ENCODE data around the gene ELN. TPM values are rescaled to one million over a fixed set of nuclear protein-coding genes. Genes with fewer than 3 reads are reported as not detected.

ELN gene
- total RNA-seq, 1 experiment from 2014 or later, result not detected

- H3K9me2 ChIP-seq (replicated peaks; ENCODE audit: insufficient read depth, low read length), result no peaks in the 10 kb centered on the region
- H4K20me1 ChIP-seq (ENCODE audit: insufficient read depth, low read depth, low read length), result no peaks in the 10 kb centered on the region
- H3K4me3 ChIP-seq (ENCODE audit: low read length), result no peak overlapping the region
- H3K9me3 ChIP-seq (ENCODE audit: low read length), result no peaks in the 10 kb centered on the region
- no peak overlapping the region for H3K9ac ChIP-seq (ENCODE audit: low read length)
- DNase-seq, result peak; percentile 58
- H3K4me2 ChIP-seq (ENCODE audit: low read depth, low read length, poor library complexity, severe bottlenecking), result no peak overlapping the region
- no peaks in the 10 kb centered on the region; the same call in 1 of the 2 replicates for H3K4me1 ChIP-seq (ENCODE audit: low read length)
- H3K79me2 ChIP-seq (ENCODE audit: low read length), result no peaks in the 10 kb centered on the region
- no peak overlapping the region for H2AFZ ChIP-seq (ENCODE audit: low read length)
- no peak overlapping the region for H3K27ac ChIP-seq (ENCODE audit: low read length)
- no peaks in the 10 kb centered on the region for H3K27me3 ChIP-seq (ENCODE audit: low read length)
- H3K36me3 ChIP-seq (ENCODE audit: insufficient read depth, low read length), result no peaks in the 10 kb centered on the region
Observed at GRCh38 chr7:74029991-74030415, 2.0 kb downstream of the ELN start.

- Histone ChIP-seq H3K36me3 (ENCODE audit: insufficient read depth, low read length) (no peaks in the 10 kb centered on the region), H3K4me3 (ENCODE audit: low read length) (no peak overlapping the region), H2AFZ (ENCODE audit: low read length) (no peak overlapping the region), H3K4me1 (ENCODE audit: low read length) (no peaks in the 10 kb centered on the region; the same call in 1 of the 2 replicates), H3K4me2 (ENCODE audit: low read depth, low read length, poor library complexity, severe bottlenecking) (no peak overlapping the region), H3K9me3 (ENCODE audit: low read length) (no peaks in the 10 kb centered on the region), H3K27ac (ENCODE audit: low read length) (no peak overlapping the region), H4K20me1 (ENCODE audit: insufficient read depth, low read depth, low read length) (no peaks in the 10 kb centered on the region), H3K9me2 (replicated peaks; ENCODE audit: insufficient read depth, low read length) (no peaks in the 10 kb centered on the region), H3K79me2 (ENCODE audit: low read length) (no peaks in the 10 kb centered on the region), H3K27me3 (ENCODE audit: low read length) (no peaks in the 10 kb centered on the region), H3K9ac (ENCODE audit: low read length) (no peak overlapping the region)
- no peak for DNase-seq
Observed at GRCh38 chr7:74030861-74031260, 2.9 kb downstream of the ELN start.

GRCh38 chr7:74031403-74032190 is 3.6 kb downstream of the ELN start:
- no peak overlapping the region for H3K27ac ChIP-seq (ENCODE audit: low read length)
- H3K36me3 ChIP-seq (ENCODE audit: insufficient read depth, low read length), result no peaks in the 10 kb centered on the region
- no peaks in the 10 kb centered on the region; the same call in 1 of the 2 replicates for H3K4me1 ChIP-seq (ENCODE audit: low read length)
- DNase-seq, result no peak
- no peak overlapping the region for H2AFZ ChIP-seq (ENCODE audit: low read length)
- H3K9ac ChIP-seq (ENCODE audit: low read length), result no peak overlapping the region
- no peak overlapping the region for H3K4me3 ChIP-seq (ENCODE audit: low read length)
- H3K9me2 ChIP-seq (replicated peaks; ENCODE audit: insufficient read depth, low read length), result no peaks in the 10 kb centered on the region
- no peaks in the 10 kb centered on the region for H4K20me1 ChIP-seq (ENCODE audit: insufficient read depth, low read depth, low read length)
- H3K79me2 ChIP-seq (ENCODE audit: low read length), result no peaks in the 10 kb centered on the region
- no peaks in the 10 kb centered on the region for H3K27me3 ChIP-seq (ENCODE audit: low read length)
- H3K9me3 ChIP-seq (ENCODE audit: low read length), result no peaks in the 10 kb centered on the region
- no peak overlapping the region for H3K4me2 ChIP-seq (ENCODE audit: low read depth, low read length, poor library complexity, severe bottlenecking)

GRCh38 chr7:74032191-74032490 is 4.2 kb downstream of the ELN start:
- no peak overlapping the region for H3K4me3 ChIP-seq (ENCODE audit: low read length)
- no peak overlapping the region for H3K4me2 ChIP-seq (ENCODE audit: low read depth, low read length, poor library complexity, severe bottlenecking)
- no peaks in the 10 kb centered on the region for H3K36me3 ChIP-seq (ENCODE audit: insufficient read depth, low read length)
- no peaks in the 10 kb centered on the region for H3K27me3 ChIP-seq (ENCODE audit: low read length)
- H3K27ac ChIP-seq (ENCODE audit: low read length), result no peak overlapping the region
- H4K20me1 ChIP-seq (ENCODE audit: insufficient read depth, low read depth, low read length), result no peaks in the 10 kb centered on the region
- no peaks in the 10 kb centered on the region for H3K9me2 ChIP-seq (replicated peaks; ENCODE audit: insufficient read depth, low read length)
- no peak overlapping the region for H2AFZ ChIP-seq (ENCODE audit: low read length)
- no peak overlapping the region for H3K9ac ChIP-seq (ENCODE audit: low read length)
- no peaks in the 10 kb centered on the region for H3K9me3 ChIP-seq (ENCODE audit: low read length)
- no peaks in the 10 kb centered on the region; the same call in 1 of the 2 replicates for H3K4me1 ChIP-seq (ENCODE audit: low read length)
- DNase-seq, result no peak
- H3K79me2 ChIP-seq (ENCODE audit: low read length), result no peaks in the 10 kb centered on the region

- Histone ChIP-seq H3K9me2 (replicated peaks; ENCODE audit: insufficient read depth, low read length) (no peaks in the 10 kb centered on the region), H3K36me3 (ENCODE audit: insufficient read depth, low read length) (no peaks in the 10 kb centered on the region), H3K4me3 (ENCODE audit: low read length) (no peak overlapping the region), H3K27me3 (ENCODE audit: low read length) (no peaks in the 10 kb centered on the region), H3K9me3 (ENCODE audit: low read length) (no peaks in the 10 kb centered on the region), H2AFZ (ENCODE audit: low read length) (no peak overlapping the region), H3K79me2 (ENCODE audit: low read length) (no peaks in the 10 kb centered on the region), H3K4me1 (ENCODE audit: low read length) (no peaks in the 10 kb centered on the region; the same call in 1 of the 2 replicates), H3K27ac (ENCODE audit: low read length) (no peak overlapping the region), H4K20me1 (ENCODE audit: insufficient read depth, low read depth, low read length) (no peaks in the 10 kb centered on the region), H3K4me2 (ENCODE audit: low read depth, low read length, poor library complexity, severe bottlenecking) (no peak overlapping the region), H3K9ac (ENCODE audit: low read length) (no peak overlapping the region)
- no peak for DNase-seq
Observed at GRCh38 chr7:74032624-74033371, 4.8 kb downstream of the ELN start.

- no peak overlapping the region for H2AFZ ChIP-seq (ENCODE audit: low read length)
- no peaks in the 10 kb centered on the region; the same call in 1 of the 2 replicates for H3K4me1 ChIP-seq (ENCODE audit: low read length)
- no peak overlapping the region for H3K4me3 ChIP-seq (ENCODE audit: low read length)
- no peak overlapping the region for H3K4me2 ChIP-seq (ENCODE audit: low read depth, low read length, poor library complexity, severe bottlenecking)
- H3K9ac ChIP-seq (ENCODE audit: low read length), result no peak overlapping the region
- no peaks in the 10 kb centered on the region for H3K9me2 ChIP-seq (replicated peaks; ENCODE audit: insufficient read depth, low read length)
- no peaks in the 10 kb centered on the region; the same call in 1 of the 2 replicates for H4K20me1 ChIP-seq (ENCODE audit: insufficient read depth, low read depth, low read length)
- no peak for DNase-seq
- no peaks in the 10 kb centered on the region for H3K9me3 ChIP-seq (ENCODE audit: low read length)
- H3K27me3 ChIP-seq (ENCODE audit: low read length), result no peaks in the 10 kb centered on the region
- no peak overlapping the region for H3K27ac ChIP-seq (ENCODE audit: low read length)
- H3K36me3 ChIP-seq (ENCODE audit: insufficient read depth, low read length), result no peaks in the 10 kb centered on the region
- H3K79me2 ChIP-seq (ENCODE audit: low read length), result no peaks in the 10 kb centered on the region
Observed at GRCh38 chr7:74033372-74034311, 5.7 kb downstream of the ELN start.

- no peak for DNase-seq
- no peaks in the 10 kb centered on the region; the same call in 1 of the 2 replicates for H4K20me1 ChIP-seq (ENCODE audit: insufficient read depth, low read depth, low read length)
- H3K79me2 ChIP-seq (ENCODE audit: low read length), result no peaks in the 10 kb centered on the region
- no peaks in the 10 kb centered on the region for H3K4me1 ChIP-seq (ENCODE audit: low read length)
- H3K9ac ChIP-seq (ENCODE audit: low read length), result no peak overlapping the region
- no peak overlapping the region for H2AFZ ChIP-seq (ENCODE audit: low read length)
- H3K36me3 ChIP-seq (ENCODE audit: insufficient read depth, low read length), result no peaks in the 10 kb centered on the region
- no peak overlapping the region for H3K4me2 ChIP-seq (ENCODE audit: low read depth, low read length, poor library complexity, severe bottlenecking)
- H3K9me3 ChIP-seq (ENCODE audit: low read length), result no peaks in the 10 kb centered on the region
- no peaks in the 10 kb centered on the region for H3K9me2 ChIP-seq (replicated peaks; ENCODE audit: insufficient read depth, low read length)
- no peaks in the 10 kb centered on the region for H3K27me3 ChIP-seq (ENCODE audit: low read length)
- no peak overlapping the region for H3K4me3 ChIP-seq (ENCODE audit: low read length)
- H3K27ac ChIP-seq (ENCODE audit: low read length), result no peak overlapping the region
Observed at GRCh38 chr7:74037609-74038008, 9.6 kb downstream of the ELN start.

Measured in Karpas-422 (cell line).